ENCODE data around the gene ACTL7A. TPM values are rescaled to one million over a fixed set of nuclear protein-coding genes. Genes with fewer than 3 reads are reported as not detected.
"Not testable (repeated sequence)": the region's sequence is repeated elsewhere in the genome, so short reads cannot be mapped to it uniquely, and the experiment has no call there.

The ACTL7A gene
- total RNA-seq, 2 donors from 2014 or later: not detected

- peaks cover 8% of the 10 kb centered on the region for H3K4me1 Mint-ChIP-seq
- H3K36me3 Mint-ChIP-seq (ENCODE audit: low read depth): no peaks in the 10 kb centered on the region
- H3K4me3 Mint-ChIP-seq: no peak overlapping the region
- H3K9me3 Mint-ChIP-seq: no peaks in the 10 kb centered on the region
- peaks cover 2% of the 10 kb centered on the region for H3K27me3 Mint-ChIP-seq
- H3K27ac Mint-ChIP-seq: no peak overlapping the region
- no peak for ATAC-seq (replicated peaks)
Measured at GRCh38 chr9:108838017-108838416, 24.0 kb upstream of the ACTL7A start.

- H3K4me3 Mint-ChIP-seq; H3K9me3 Mint-ChIP-seq; H3K27ac Mint-ChIP-seq; H3K27me3 Mint-ChIP-seq; H3K4me1 Mint-ChIP-seq; ATAC-seq (replicated peaks); H3K36me3 Mint-ChIP-seq (ENCODE audit: low read depth): not testable (repeated sequence)
Measured at GRCh38 chr9:108839561-108839960, 22.5 kb upstream of the ACTL7A start.

- peak; percentile 58 for ATAC-seq (replicated peaks)
- Mint-ChIP-seq H3K36me3 (ENCODE audit: low read depth) (no peaks in the 10 kb centered on the region), H3K27ac (peak overlapping the region; percentile 39), H3K4me3 (peak overlapping the region; percentile 61), H3K9me3 (no peaks in the 10 kb centered on the region), H3K27me3 (no peaks in the 10 kb centered on the region), H3K4me1 (peaks cover 9% of the 10 kb centered on the region)
Measured at GRCh38 chr9:108842610-108843295, 19.3 kb upstream of the ACTL7A start.

GRCh38 chr9:108844391-108844790 is 17.7 kb upstream of the ACTL7A start:
- H3K4me3 Mint-ChIP-seq: no peak overlapping the region
- no peaks in the 10 kb centered on the region for H3K27me3 Mint-ChIP-seq
- no peak overlapping the region for H3K27ac Mint-ChIP-seq
- H3K4me1 Mint-ChIP-seq: peaks cover 9% of the 10 kb centered on the region
- no peaks in the 10 kb centered on the region for H3K36me3 Mint-ChIP-seq (ENCODE audit: low read depth)
- H3K9me3 Mint-ChIP-seq: no peaks in the 10 kb centered on the region
- no peak for ATAC-seq (replicated peaks)

- no peaks in the 10 kb centered on the region for H3K9me3 Mint-ChIP-seq
- no peak overlapping the region for H3K4me3 Mint-ChIP-seq
- H3K27me3 Mint-ChIP-seq: peaks cover 3% of the 10 kb centered on the region
- H3K36me3 Mint-ChIP-seq (ENCODE audit: low read depth): no peaks in the 10 kb centered on the region
- ATAC-seq (replicated peaks): no peak
- H3K27ac Mint-ChIP-seq: no peak overlapping the region
- H3K4me1 Mint-ChIP-seq: peaks cover 9% of the 10 kb centered on the region
Measured at GRCh38 chr9:108844856-108845255, 17.2 kb upstream of the ACTL7A start.

GRCh38 chr9:108845507-108845906 is 16.6 kb upstream of the ACTL7A start:
- Mint-ChIP-seq H3K9me3 (no peaks in the 10 kb centered on the region), H3K27ac (no peak overlapping the region), H3K4me1 (peaks cover 9% of the 10 kb centered on the region), H3K27me3 (peaks cover 3% of the 10 kb centered on the region), H3K36me3 (ENCODE audit: low read depth) (no peaks in the 10 kb centered on the region), H3K4me3 (no peak overlapping the region)
- no peak for ATAC-seq (replicated peaks)

GRCh38 chr9:108845947-108846346 is 16.1 kb upstream of the ACTL7A start:
- Mint-ChIP-seq H3K4me1 (peaks cover 9% of the 10 kb centered on the region), H3K4me3 (no peak overlapping the region), H3K27me3 (peaks cover 3% of the 10 kb centered on the region)

GRCh38 chr9:108848296-108848695 is 13.8 kb upstream of the ACTL7A start:
- H3K9me3 Mint-ChIP-seq; H3K27me3 Mint-ChIP-seq; ATAC-seq (replicated peaks); H3K36me3 Mint-ChIP-seq (ENCODE audit: low read depth); H3K4me3 Mint-ChIP-seq; H3K4me1 Mint-ChIP-seq; H3K27ac Mint-ChIP-seq: not testable (repeated sequence)

More at GRCh38 chr9:108845947-108846346, 16.1 kb upstream of the ACTL7A start:
- Mint-ChIP-seq H3K9me3 (no peaks in the 10 kb centered on the region), H3K36me3 (ENCODE audit: low read depth) (no peaks in the 10 kb centered on the region), H3K27ac (no peak overlapping the region)
- ATAC-seq (replicated peaks): no peak

GRCh38 chr9:108850293-108850897 is 11.7 kb upstream of the ACTL7A start:
- H3K4me1 Mint-ChIP-seq: no peaks in the 10 kb centered on the region
- no peaks in the 10 kb centered on the region for H3K9me3 Mint-ChIP-seq
- no peak overlapping the region for H3K27ac Mint-ChIP-seq
- H3K4me3 Mint-ChIP-seq: no peak overlapping the region
- ATAC-seq (replicated peaks): no peak
- peaks cover 3% of the 10 kb centered on the region for H3K27me3 Mint-ChIP-seq
- H3K36me3 Mint-ChIP-seq (ENCODE audit: low read depth): no peaks in the 10 kb centered on the region

GRCh38 chr9:108851138-108851537 is 10.9 kb upstream of the ACTL7A start:
- H3K27me3 Mint-ChIP-seq: peaks cover 3% of the 10 kb centered on the region
- no peaks in the 10 kb centered on the region for H3K9me3 Mint-ChIP-seq
- no peak overlapping the region for H3K4me3 Mint-ChIP-seq
- no peak for ATAC-seq (replicated peaks)
- no peaks in the 10 kb centered on the region for H3K36me3 Mint-ChIP-seq (ENCODE audit: low read depth)
- no peaks in the 10 kb centered on the region for H3K4me1 Mint-ChIP-seq
- no peak overlapping the region for H3K27ac Mint-ChIP-seq

GRCh38 chr9:108852079-108852478 is 10.0 kb upstream of the ACTL7A start:
- Mint-ChIP-seq H3K9me3 (no peaks in the 10 kb centered on the region), H3K4me3 (no peak overlapping the region), H3K27me3 (peaks cover 3% of the 10 kb centered on the region)

GRCh38 chr9:108854094-108854493 is 8.0 kb upstream of the ACTL7A start:
- Mint-ChIP-seq H3K4me3 (no peak overlapping the region), H3K4me1 (no peaks in the 10 kb centered on the region), H3K27ac (no peak overlapping the region), H3K36me3 (ENCODE audit: low read depth) (no peaks in the 10 kb centered on the region), H3K27me3 (peaks cover 3% of the 10 kb centered on the region), H3K9me3 (no peaks in the 10 kb centered on the region)
- no peak for ATAC-seq (replicated peaks)

More at GRCh38 chr9:108852079-108852478, 10.0 kb upstream of the ACTL7A start:
- Mint-ChIP-seq H3K27ac (no peak overlapping the region), H3K36me3 (ENCODE audit: low read depth) (no peaks in the 10 kb centered on the region), H3K4me1 (no peaks in the 10 kb centered on the region)
- ATAC-seq (replicated peaks): no peak

GRCh38 chr9:108854641-108855528 is 7.2 kb upstream of the ACTL7A start:
- Mint-ChIP-seq H3K4me3 (no peak overlapping the region), H3K9me3 (no peaks in the 10 kb centered on the region), H3K4me1 (no peaks in the 10 kb centered on the region), H3K36me3 (ENCODE audit: low read depth) (no peaks in the 10 kb centered on the region), H3K27me3 (no peaks in the 10 kb centered on the region), H3K27ac (no peak overlapping the region)
- ATAC-seq (replicated peaks): no peak

GRCh38 chr9:108855529-108855886 is 6.6 kb upstream of the ACTL7A start:
- Mint-ChIP-seq H3K4me1 (no peaks in the 10 kb centered on the region), H3K9me3 (no peaks in the 10 kb centered on the region), H3K36me3 (ENCODE audit: low read depth) (no peaks in the 10 kb centered on the region), H3K27ac (no peak overlapping the region), H3K4me3 (no peak overlapping the region), H3K27me3 (no peaks in the 10 kb centered on the region)
- ATAC-seq (replicated peaks): no peak

- ATAC-seq (replicated peaks): no peak
- Mint-ChIP-seq H3K4me3 (no peak within 1 kb of the TSS), H3K4me1 (no peaks in the 10 kb centered on the region), H3K36me3 (ENCODE audit: low read depth) (no peaks in the 10 kb centered on the region), H3K27ac (no peak within 1 kb of the TSS), H3K27me3 (no peaks in the 10 kb centered on the region), H3K9me3 (no peaks in the 10 kb centered on the region)
Measured at GRCh38 chr9:108855888-108856287, 6.2 kb upstream of the ACTL7A start, which contains the start of gene ACTL7B. ACTL7B (minus strand) TSS chr9:108855986; CDS start chr9:108855930, 56 bp downstream.

Measured in activated T-helper 17 cell treated with anti-CD3 and anti-CD28 coated beads, Interleukin-2, amount 50 U/mL, for 72 hours (primary cell).